Spleen (tissue), 11 donors: Measurements from ENCODE around the gene DSCAML1. TPM values are rescaled to one million over a fixed set of nuclear protein-coding genes. Genes with fewer than 3 reads are reported as not detected.
"Not testable (repeated sequence)": the region's sequence is repeated elsewhere in the genome, so short reads cannot be mapped to it uniquely, and the experiment has no call there.

Source experiments
- DNase-seq: peaks from one replicate; pipeline ENCODE4 v3.0.0-alpha.2; 2020
- H3K27ac ChIP-seq, 8 donors: fragments of 200-600 bp; sonication (generic) in 7 of 8; 1 replicate in 4 of 8; 2 replicates in 4 of 8; pipeline versions ENCODE4 v1.5.0 to v1.8.0; 2016 to 2021; ENCODE audit warnings: inconsistent platforms in 4 of 8, mild to moderate bottlenecking in 4 of 8, moderate library complexity in 1 of 8
- H3K27me3 ChIP-seq, 7 donors: fragments of 200-600 bp; sonication (generic) in 6 of 7; replicated peaks in 1 of 7; 1 replicate in 4 of 7; 2 replicates in 3 of 7; pipeline versions ENCODE4 v1.5.0 to v1.8.0; 2016 to 2021; ENCODE audit warnings: inconsistent platforms in 3 of 7, mild to moderate bottlenecking in 1 of 7
- H3K36me3 ChIP-seq, 6 donors: fragments of 200-600 bp; sonication (generic) in 5 of 6; 1 replicate in 4 of 6; 2 replicates in 2 of 6; pipeline versions ENCODE4 v1.5.0 to v1.8.0; 2016 to 2021; ENCODE audit warnings: inconsistent platforms in 2 of 6
- H3K4me1 ChIP-seq, 6 donors: fragments of 200-600 bp; sonication (generic) in 5 of 6; 1 replicate in 3 of 6; 2 replicates in 3 of 6; pipeline versions ENCODE4 v1.5.0 to v1.8.0; 2016 to 2021; ENCODE audit warnings: inconsistent platforms in 3 of 6
- H3K4me3 ChIP-seq, 8 donors: fragments of 200-600 bp; sonication (generic) in 7 of 8; 1 replicate in 4 of 8; 2 replicates in 4 of 8; pipeline versions ENCODE4 v1.5.0 to v1.8.0; 2016 to 2021; ENCODE audit warnings: inconsistent platforms in 4 of 8, mild to moderate bottlenecking in 4 of 8, moderate library complexity in 2 of 8
- H3K9me3 ChIP-seq, 8 donors: fragments of 200-600 bp; sonication (generic) in 7 of 8; 1 replicate in 4 of 8; 2 replicates in 4 of 8; pipeline versions ENCODE4 v1.5.0 to v1.8.0; 2016 to 2021; ENCODE audit warnings: inconsistent platforms in 4 of 8
- CTCF ChIP-seq, 11 experiments: fragments of 200-600 bp in 7 of 11; fragments of 450-650 bp in 4 of 11; sonication (generic) in 4 of 11; IDR thresholded peaks in 8 of 11; conservative IDR thresholded peaks in 3 of 11; 1 replicate in 7 of 11; 2 replicates in 4 of 11; pipeline versions ENCODE4 v1.4.0 to v1.8.0; 2016 to 2021; ENCODE audit warnings: antibody characterized with exemption in 11 of 11, inconsistent platforms in 4 of 11, mild to moderate bottlenecking in 1 of 11
- POLR2A ChIP-seq, 3 donors: fragments of 450-650 bp; IDR thresholded peaks; one replicate each; pipeline ENCODE4 v1.5.1; 2017; ENCODE audit warnings: antibody characterized with exemption in 3 of 3, mild to moderate bottlenecking in 1 of 3
- POLR2AphosphoS5 ChIP-seq, 3 donors: sonication (generic); formaldehyde crosslinking; IDR thresholded peaks; one replicate each; pipeline ENCODE4 v1.5.1; 2017; ENCODE audit warnings: antibody characterized with exemption in 3 of 3
- WGBS, 5 donors: extraction: QIAGEN DNeasy Blood & Tissue Kit in 3 of 5; methylation state at CpG; one replicate each; pipeline versions ENCODE4 v1.1.5 to v1.1.7; 2013 to 2018; 5-methylcytosine and 5-hydroxymethylcytosine counted together
- intact Hi-C: fragments of 100-400 bp; cut with DNase I; formaldehyde crosslinking; loops from one replicate; pipeline ENCODE4 v1.15.0; 2023; ENCODE audit warnings: low total_unique reads
- polyA plus RNA-seq, 3 donors: library from polyadenylated mRNA; stranded (reverse); fragments of 200-250 nt; gene quantifications; one replicate each; pipeline ENCODE4 v1.2.1, GENCODE V29; 2013
- total RNA-seq, 7 donors: library from RNA; depleted of rRNA in 3 of 7; stranded (reverse); fragments of >200 nt in 3 of 7; fragmentation: NEBNext Ultra II Directional in 4 of 7; extraction: Animal tissue kit (Norgen Biotek cat#: 25700) in 4 of 7; gene quantifications; one replicate each; pipeline versions ENCODE4 v1.1.0 to v1.2.1, GENCODE V29; 2016 to 2021
- donor health status: healthy with polysubstance abuse.
- donor health status: DM: no; HTN: no; CAD: no; lungs with moderate emphysema.
- donor health status: DM: no; HTN: no; CAD: no.
- donor health status: Bipolar disorder and iron deficiency.
- donor health status: healthy.
- donor health status: DM: no; HTN: no; CAD: no.
- donor health status: DM: yes; HTN: yes; CAD: no.

DSCAML1 gene
- total and polyA plus RNA-seq, 10 donors, result 0.07 to 10.7 (median 2.3) TPM

GRCh38 chr11:117457031-117457785, 339.8 kb downstream of the DSCAML1 start:
- 86 to 92% (median 88%) methylated on average over 15 of the region's 15 CpGs for WGBS, 5 donors

GRCh38 chr11:117456721-117457029, 340.3 kb downstream of the DSCAML1 start:
- H3K9me3 ChIP-seq, result peaks cover 0 to 25% (median 12%) of the 10 kb centered on the region in 8 donors
- DNase-seq, intact Hi-C loops: not testable (repeated sequence)

More at GRCh38 chr11:117457031-117457785, 339.8 kb downstream of the DSCAML1 start:
- intact Hi-C loops, result no loop called here
- no peaks in the 10 kb centered on the region for H3K4me1 ChIP-seq
- TF ChIP-seq POLR2AphosphoS5 (IDR thresholded peaks at IDR 0.05), result no peak
- no peak for TF ChIP-seq CTCF (IDR thresholded peaks at IDR 0.05 in 8 of 11, conservative IDR thresholded peaks at IDR 0.05 in 3 of 11)
- no peak for TF ChIP-seq POLR2A (IDR thresholded peaks at IDR 0.05)
- DNase-seq, result peak; percentile 63
- no peaks in the 10 kb centered on the region for H3K36me3 ChIP-seq
- H3K27ac ChIP-seq, result no peak overlapping the region
- H3K27me3 ChIP-seq, result no peaks in the 10 kb centered on the region
- no peak overlapping the region for H3K4me3 ChIP-seq
- H3K9me3 ChIP-seq, result peaks cover 0 to 25% (median 12%) of the 10 kb centered on the region in 8 donors

GRCh38 chr11:117456027-117456720, 340.8 kb downstream of the DSCAML1 start:
- WGBS, 5 donors, result 73 to 87% (median 78%) methylated on average over 7 of the region's 7 CpGs
- H3K27ac ChIP-seq, result no peak overlapping the region
- TF ChIP-seq POLR2A (IDR thresholded peaks at IDR 0.05) (no peak), POLR2AphosphoS5 (IDR thresholded peaks at IDR 0.05) (no peak), CTCF (IDR thresholded peaks at IDR 0.05 in 8 of 11, conservative IDR thresholded peaks at IDR 0.05 in 3 of 11) (no peak)
- H3K9me3 ChIP-seq, result peaks cover 0 to 25% (median 12%) of the 10 kb centered on the region in 8 donors
- intact Hi-C loops, result no loop called here
- no peaks in the 10 kb centered on the region for H3K27me3 ChIP-seq
- H3K36me3 ChIP-seq, result no peaks in the 10 kb centered on the region
- H3K4me1 ChIP-seq, result no peaks in the 10 kb centered on the region
- DNase-seq, result no peak
- H3K4me3 ChIP-seq, result no peak overlapping the region

More at GRCh38 chr11:117456721-117457029, 340.3 kb downstream of the DSCAML1 start:
- not testable (repeated sequence) for H3K36me3 ChIP-seq, H3K27ac ChIP-seq, H3K4me3 ChIP-seq, H3K27me3 ChIP-seq, H3K4me1 ChIP-seq
- WGBS, 5 donors, result 80 to 87% (median 86%) methylated on average over 8 of the region's 8 CpGs

- WGBS, 5 donors, result 88 to 94% (median 89%) methylated on average over 1 of the region's 1 CpG
- TF ChIP-seq POLR2A (IDR thresholded peaks at IDR 0.05) (no peak), POLR2AphosphoS5 (IDR thresholded peaks at IDR 0.05) (no peak), CTCF (IDR thresholded peaks at IDR 0.05 in 8 of 11, conservative IDR thresholded peaks at IDR 0.05 in 3 of 11) (no peak)
- Histone ChIP-seq H3K4me3 (no peak overlapping the region), H3K4me1 (no peaks in the 10 kb centered on the region), H3K36me3 (peaks cover 0 to 4% (median 0%) of the 10 kb centered on the region in 6 donors), H3K27ac (no peak overlapping the region), H3K27me3 (no peaks in the 10 kb centered on the region), H3K9me3 (peaks cover 0 to 25% (median 12%) of the 10 kb centered on the region in 8 donors)
- DNase-seq, result no peak
- intact Hi-C loops, result no loop called here
These were observed 342.5 kb downstream of the DSCAML1 start for GRCh38 chr11:117454564-117454917.
